HG02938 (cell line): ENCODE results near the gene KRT36.

Experiments used
- ATAC-seq: cut with Tn5 transposase; IDR thresholded peaks from one replicate; pipeline ENCODE4 v1.9.1; 2021; ENCODE audit warnings: mild to moderate bottlenecking, moderate library complexity; ENCODE audit not compliant: unreplicated experiment

KRT36 gene

DNA sequence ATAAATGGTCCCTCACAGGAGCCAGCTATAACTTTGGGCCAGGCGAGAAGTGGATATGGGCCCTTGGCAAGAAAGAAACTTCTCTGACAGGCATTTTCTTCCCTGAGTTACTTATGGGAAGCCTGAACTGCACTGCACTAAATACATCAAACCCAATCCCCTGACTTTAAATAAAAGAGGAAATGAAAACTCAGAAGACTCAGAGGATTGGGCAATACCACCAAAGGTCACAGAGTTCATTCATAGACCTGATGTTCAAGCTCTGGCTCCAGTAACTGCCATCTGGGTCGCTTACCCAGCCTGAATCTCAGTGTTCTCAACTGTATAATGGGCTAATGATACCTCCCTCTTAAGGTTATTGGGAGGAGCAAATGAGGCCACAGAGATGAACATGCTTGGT, 9.6 kb downstream of the KRT36 start:
- no peak for ATAC-seq

- ATAC-seq = no peak
These were observed 11.5 kb downstream of the KRT36 start for GRCh38 chr17:41478237-41478636.

- no peak for ATAC-seq
These were observed 12.6 kb downstream of the KRT36 start for GRCh38 chr17:41476866-41477815.

DNA sequence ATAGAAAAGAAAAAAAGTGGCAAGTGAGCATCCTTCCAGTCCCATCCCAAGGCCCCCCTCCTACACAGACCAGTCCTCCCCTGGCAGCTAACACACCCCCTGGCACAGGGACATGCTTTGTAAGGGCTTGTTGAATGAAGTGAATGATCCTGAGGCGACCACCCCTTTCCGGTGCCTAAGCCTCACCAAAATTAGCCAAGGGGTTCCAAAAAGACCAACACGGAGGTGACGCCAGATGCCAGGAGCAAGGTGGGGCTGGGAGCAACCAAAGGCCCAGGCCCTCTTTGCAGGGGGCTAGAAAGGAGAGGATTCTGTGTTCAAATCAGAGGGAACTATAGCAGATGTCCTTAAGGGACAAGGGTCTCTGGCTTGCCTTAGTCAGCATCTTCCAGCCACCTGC, 14.3 kb downstream of the KRT36 start:
- no peak for ATAC-seq

GRCh38 chr17:41474863-41475262, 14.8 kb downstream of the KRT36 start:
- no peak for ATAC-seq

DNA sequence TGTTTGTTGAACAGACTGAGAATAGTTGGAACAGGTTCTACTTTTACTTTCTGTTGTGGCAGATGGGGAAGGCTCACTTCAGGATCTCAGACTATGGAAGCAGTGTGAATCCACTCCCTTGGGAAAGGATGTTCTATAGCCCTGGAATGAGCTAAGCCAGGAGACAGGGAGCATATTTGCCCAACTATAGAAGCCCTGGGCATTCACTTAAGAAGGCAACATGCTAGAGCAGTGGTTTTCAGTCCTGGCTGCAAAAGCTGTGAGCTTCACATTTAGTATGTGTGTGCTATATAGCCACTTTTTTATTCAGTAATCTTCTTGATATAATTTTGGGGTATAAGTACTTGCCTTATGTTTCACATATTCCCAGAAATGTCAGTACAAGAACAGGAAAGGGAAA, 21.4 kb downstream of the KRT36 start:
- ATAC-seq = no peak

DNA sequence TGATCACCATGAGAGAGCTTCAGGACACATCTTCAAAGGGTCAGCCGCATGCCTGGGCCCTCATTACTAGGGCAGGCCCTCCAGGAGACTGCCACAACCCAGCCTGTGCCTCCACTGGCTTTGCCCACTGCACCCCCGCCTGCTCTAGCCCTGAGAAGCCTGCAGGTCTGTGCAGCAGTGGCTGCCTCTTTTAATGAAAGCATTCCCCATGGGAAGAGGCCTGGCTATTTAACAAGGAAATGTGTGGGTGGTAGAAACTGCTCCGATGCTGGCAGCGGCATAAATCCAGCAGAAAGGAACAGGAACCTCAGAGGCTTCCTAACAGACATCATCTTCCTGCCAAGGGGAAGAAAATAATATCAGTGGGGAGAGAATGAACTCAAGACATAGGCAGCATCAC, 22.1 kb downstream of the KRT36 start:
- ATAC-seq = no peak

- ATAC-seq = no peak
These were observed 22.7 kb downstream of the KRT36 start, which contains the start of gene KRT32 for GRCh38 chr17:41466988-41467387. Gene KRT32, minus strand, starts transcription at chr17:41467386. Its CDS starts 61 bp downstream, at chr17:41467325.

GRCh38 chr17:41464682-41465081, 25.0 kb downstream of the KRT36 start:
- ATAC-seq = no peak

GRCh38 chr17:41464173-41464572, 25.5 kb downstream of the KRT36 start:
- no peak for ATAC-seq

DNA sequence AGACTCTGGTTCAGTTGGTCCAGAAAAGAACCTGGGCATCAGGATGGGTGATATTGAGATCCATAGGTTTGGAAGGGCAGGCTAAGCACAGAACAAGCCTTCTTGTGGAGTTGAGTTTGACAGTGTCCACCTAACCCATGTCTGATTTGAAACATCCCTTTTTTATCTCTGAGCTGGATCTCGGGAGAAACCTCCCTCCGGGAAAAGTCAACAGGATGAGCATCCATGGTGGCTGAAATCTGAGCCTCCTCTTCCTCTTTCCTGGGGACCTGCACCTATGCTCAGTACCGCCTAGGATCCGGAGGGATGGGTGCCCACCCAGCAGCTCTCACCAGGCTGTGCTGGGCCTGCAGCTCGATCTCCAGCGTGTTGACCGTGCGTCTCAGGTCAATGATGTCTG, 26.0 kb downstream of the KRT36 start:
- ATAC-seq = no peak

- ATAC-seq = no peak
These were observed 27.0 kb downstream of the KRT36 start for GRCh38 chr17:41462705-41463104.

DNA sequence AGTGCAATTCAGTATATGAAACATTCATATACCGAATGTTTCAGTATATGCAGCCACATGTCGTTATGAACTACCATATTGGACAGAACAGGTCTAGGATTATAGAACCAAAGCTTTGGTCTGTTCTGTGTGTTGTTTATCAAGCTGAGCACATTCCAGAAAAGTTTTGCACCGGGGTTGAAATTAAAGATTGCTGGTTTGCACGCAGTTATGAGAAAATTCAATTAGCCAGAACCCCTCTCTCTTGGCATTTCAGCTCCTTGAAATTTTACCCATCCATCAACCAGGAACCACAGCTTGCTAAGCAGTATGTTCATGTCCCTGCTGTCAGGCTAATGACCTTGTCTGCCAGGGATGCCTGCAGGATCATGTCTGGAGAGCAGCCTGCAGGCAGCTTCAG, 32.0 kb downstream of the KRT36 start:
- no peak for ATAC-seq

- ATAC-seq = no peak
These were observed 33.5 kb downstream of the KRT36 start for GRCh38 chr17:41456204-41456603.

GRCh38 chr17:41455236-41455635, 34.5 kb downstream of the KRT36 start:
- ATAC-seq = no peak

- no peak for ATAC-seq
These were observed 36.6 kb downstream of the KRT36 start for GRCh38 chr17:41453066-41453465.

- no peak for ATAC-seq
These were observed 37.4 kb downstream of the KRT36 start for GRCh38 chr17:41452281-41452680.

DNA sequence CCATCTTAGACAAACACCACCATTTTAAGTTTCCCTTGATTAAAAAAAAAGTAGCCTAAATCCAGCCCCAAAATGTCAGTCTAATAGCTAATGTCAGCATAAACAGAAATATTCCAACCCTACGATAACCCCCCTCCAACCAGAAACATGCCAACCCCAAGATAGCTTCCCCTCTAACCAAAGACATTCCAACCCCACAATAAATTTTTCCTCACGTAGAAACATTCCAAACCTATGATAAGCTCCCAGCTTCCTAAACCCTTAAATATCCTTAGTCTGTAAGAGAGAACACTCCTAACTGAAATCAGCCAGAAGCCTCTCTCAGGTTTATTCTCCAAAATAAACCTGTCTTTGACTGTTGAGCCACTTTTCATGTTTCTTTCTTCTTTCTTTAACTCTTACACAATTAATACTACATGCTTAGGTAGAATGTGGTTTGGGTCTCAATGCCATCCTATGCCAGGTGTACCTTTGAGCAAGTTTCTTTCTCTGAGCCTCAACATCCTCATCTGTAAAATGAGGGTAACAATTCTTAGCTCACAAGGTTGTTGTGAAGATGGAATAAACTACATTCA, 38.5 kb downstream of the KRT36 start:
- ATAC-seq = no peak

- ATAC-seq = no peak
These were observed 40.7 kb downstream of the KRT36 start for GRCh38 chr17:41449008-41449407.

DNA sequence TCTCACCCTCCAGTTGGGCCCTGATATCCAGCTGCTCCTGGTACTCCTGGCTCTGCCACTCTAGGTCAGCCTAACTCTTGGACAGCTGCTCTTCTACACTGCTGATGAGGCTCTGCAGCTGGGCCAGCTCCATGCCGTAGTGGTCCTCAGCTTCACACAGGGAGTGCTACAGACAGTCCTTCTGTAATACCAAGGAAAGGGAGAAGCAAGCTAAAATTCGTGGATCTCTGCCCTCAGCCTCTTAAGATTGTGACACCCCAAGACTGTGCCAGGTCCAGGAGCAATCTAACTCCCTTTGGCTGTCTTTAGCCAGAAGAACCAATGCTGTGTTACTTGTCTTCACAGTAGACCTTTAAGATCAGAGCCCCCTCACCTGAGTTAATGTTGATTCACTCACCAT, 41.2 kb downstream of the KRT36 start:
- no peak for ATAC-seq

DNA sequence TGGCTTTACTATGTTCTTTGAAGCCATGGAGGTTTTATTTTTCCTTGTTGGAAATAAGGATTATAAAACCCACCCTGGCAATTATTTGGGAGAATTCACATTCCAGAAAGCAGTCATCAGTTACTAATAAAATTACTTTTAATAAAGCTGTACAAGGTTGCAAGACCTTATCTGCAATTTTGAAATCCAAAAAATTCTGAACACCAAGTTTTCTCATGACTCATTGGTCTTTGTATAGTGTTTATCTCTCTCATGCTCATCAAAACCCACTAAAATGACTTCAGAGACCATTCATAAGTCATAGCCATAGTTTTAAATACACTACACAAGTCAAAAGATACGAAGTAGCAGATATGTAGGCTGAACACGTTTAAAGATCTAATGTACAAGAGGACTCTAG, 42.9 kb downstream of the KRT36 start:
- ATAC-seq = no peak

DNA sequence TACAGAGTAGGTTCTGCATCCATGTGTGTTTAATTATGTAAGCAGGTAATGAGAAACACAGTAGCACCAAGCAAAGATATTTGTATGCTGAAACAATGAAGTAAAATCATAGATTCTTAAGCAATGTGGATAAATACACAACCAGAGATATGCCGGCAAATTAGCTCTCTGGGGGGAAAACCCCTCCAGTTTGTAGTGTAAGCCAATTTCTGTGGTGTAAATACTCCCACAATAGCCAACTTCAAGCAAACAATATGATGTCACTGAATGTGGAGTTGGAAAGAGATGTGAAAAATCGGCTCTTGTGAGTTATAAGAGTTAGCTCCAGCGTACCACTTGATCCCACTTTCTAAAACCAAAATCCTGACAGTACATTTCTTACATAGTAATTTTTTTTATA, 45.1 kb downstream of the KRT36 start:
- ATAC-seq = no peak
